Coronary artery (tissue), 2 donors: Measurements from ENCODE around the gene DMRT3.

Source experiments
- DNase-seq: peaks from one replicate; pipeline ENCODE4 v3.0.0-alpha.2; 2017; ENCODE audit warnings: low spot score
- H3K27ac ChIP-seq, 2 donors: fragments of 200-600 bp; sonication (generic); one replicate each; pipeline ENCODE4 v1.5.1; 2016 to 2019
- H3K4me3 ChIP-seq: fragments of 200-600 bp; sonication (generic); 2 replicates; pipeline ENCODE4 v1.5.1; 2016; ENCODE audit warnings: mild to moderate bottlenecking, moderate library complexity
- TF ChIP-seq, protein P1 (sequence below): fragments of 200-600 bp; sonication (generic); IDR thresholded peaks from one replicate; pipeline ENCODE4 v1.5.1; 2019; ENCODE audit warnings: antibody characterized with exemption

DMRT3 gene

DNA sequence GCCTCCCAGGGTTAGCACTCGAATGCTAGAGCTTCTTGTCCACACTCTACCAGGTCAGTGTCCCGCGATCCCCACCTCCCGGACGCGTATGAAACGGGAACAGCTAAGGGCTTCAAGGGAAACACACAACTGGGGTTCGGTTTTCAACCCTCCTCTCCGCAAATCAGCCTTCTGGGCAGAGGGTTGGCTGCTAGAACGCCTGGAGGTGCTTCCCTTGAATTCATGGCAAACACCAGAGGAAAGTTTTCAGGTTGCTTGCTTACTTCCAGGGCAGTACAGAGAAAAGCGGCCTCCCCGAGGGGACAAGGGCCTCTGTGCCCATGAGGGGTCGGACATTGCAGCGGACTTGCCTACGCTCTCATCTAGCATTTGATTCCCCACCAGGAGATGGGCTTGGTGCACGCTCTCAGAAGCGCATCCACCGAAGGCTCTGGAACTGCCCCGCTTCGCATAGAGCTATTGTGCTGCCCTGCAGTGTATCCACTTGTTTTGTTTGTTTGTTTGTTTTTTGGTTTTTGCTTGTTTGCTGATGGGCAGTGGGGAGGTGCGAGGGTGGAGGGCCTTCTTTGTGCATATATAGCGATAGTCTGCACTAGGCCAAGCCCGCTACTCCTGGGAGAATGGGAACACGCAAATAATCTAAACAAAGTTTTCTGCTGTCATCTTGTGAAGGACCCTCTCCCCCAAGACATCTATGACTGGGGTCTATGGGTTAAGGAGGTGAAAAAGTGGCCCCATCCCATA, 1.3 kb upstream of the DMRT3 start:
- Histone ChIP-seq H3K27ac (no peak overlapping the region), H3K4me3 (no peak overlapping the region)
- TF ChIP-seq, protein P1, sequence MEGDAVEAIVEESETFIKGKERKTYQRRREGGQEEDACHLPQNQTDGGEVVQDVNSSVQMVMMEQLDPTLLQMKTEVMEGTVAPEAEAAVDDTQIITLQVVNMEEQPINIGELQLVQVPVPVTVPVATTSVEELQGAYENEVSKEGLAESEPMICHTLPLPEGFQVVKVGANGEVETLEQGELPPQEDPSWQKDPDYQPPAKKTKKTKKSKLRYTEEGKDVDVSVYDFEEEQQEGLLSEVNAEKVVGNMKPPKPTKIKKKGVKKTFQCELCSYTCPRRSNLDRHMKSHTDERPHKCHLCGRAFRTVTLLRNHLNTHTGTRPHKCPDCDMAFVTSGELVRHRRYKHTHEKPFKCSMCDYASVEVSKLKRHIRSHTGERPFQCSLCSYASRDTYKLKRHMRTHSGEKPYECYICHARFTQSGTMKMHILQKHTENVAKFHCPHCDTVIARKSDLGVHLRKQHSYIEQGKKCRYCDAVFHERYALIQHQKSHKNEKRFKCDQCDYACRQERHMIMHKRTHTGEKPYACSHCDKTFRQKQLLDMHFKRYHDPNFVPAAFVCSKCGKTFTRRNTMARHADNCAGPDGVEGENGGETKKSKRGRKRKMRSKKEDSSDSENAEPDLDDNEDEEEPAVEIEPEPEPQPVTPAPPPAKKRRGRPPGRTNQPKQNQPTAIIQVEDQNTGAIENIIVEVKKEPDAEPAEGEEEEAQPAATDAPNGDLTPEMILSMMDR: no peak
- no peak for DNase-seq

DNA sequence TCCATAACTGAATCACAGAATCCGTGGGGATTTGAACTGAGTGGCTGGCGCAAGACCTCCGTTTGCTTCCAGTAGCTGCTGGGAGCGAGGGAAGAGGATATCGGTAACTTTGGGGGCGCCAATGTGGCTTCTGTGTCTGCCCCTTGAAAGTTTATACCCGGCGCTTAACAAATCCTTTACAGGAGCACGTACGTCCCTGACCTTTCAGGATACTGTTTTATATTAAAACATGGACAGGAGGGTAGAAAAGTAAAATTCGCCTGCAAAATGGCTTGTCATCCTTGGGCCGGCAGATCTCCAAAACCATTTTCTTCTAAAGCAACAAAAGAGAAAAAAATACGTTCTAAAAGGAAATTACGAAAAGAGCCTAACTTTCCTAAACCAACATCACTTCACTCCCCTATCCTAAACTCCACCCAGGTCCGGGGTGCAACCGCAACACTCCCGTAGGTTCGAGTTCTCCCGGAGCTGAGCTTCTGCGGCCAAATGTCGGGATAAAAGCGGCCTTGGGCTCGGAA, 656 bp upstream of the DMRT3 start:
- TF ChIP-seq, protein P1: no peak
- H3K27ac ChIP-seq: no peak overlapping the region
- peak overlapping the region; percentile 54 for H3K4me3 ChIP-seq
- no peak for DNase-seq

DNA sequence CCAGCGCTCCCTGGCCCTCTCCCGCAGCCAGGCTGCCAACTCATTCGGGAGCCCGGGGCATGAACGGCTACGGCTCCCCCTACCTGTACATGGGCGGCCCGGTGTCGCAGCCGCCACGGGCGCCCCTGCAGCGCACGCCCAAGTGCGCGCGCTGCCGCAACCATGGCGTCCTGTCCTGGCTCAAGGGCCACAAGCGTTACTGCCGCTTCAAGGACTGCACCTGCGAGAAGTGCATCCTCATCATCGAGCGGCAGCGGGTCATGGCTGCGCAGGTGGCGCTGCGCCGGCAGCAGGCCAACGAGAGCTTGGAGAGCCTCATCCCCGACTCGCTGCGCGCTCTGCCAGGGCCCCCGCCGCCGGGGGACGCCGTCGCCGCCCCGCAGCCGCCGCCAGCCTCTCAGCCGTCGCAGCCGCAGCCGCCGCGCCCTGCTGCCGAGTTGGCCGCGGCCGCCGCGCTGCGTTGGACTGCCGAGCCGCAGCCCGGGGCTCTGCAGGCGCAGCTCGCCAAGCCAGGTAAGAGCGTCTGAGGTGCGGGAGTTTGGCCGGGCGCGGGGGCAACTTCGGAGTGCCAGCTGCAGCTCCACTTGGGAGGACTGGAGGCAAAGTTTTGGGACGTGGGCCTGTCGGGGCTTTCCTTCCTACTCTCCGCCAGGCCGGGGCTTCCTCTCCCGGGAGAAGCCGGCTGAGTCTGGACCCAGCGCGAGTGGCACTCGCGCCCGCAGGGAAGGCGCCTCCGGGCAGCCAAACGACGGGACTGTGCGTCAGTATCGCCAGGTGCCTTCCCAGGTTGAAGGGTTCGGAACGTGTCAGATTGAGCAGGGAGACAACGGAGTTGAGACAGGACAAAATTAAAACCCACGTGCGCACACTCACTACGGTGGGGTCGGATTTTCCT, 735 bp downstream of the DMRT3 start:
- Histone ChIP-seq H3K4me3 (peak overlapping the region; percentile 54), H3K27ac (no peak overlapping the region)
- TF ChIP-seq, protein P1: no peak
- no peak for DNase-seq

DNA sequence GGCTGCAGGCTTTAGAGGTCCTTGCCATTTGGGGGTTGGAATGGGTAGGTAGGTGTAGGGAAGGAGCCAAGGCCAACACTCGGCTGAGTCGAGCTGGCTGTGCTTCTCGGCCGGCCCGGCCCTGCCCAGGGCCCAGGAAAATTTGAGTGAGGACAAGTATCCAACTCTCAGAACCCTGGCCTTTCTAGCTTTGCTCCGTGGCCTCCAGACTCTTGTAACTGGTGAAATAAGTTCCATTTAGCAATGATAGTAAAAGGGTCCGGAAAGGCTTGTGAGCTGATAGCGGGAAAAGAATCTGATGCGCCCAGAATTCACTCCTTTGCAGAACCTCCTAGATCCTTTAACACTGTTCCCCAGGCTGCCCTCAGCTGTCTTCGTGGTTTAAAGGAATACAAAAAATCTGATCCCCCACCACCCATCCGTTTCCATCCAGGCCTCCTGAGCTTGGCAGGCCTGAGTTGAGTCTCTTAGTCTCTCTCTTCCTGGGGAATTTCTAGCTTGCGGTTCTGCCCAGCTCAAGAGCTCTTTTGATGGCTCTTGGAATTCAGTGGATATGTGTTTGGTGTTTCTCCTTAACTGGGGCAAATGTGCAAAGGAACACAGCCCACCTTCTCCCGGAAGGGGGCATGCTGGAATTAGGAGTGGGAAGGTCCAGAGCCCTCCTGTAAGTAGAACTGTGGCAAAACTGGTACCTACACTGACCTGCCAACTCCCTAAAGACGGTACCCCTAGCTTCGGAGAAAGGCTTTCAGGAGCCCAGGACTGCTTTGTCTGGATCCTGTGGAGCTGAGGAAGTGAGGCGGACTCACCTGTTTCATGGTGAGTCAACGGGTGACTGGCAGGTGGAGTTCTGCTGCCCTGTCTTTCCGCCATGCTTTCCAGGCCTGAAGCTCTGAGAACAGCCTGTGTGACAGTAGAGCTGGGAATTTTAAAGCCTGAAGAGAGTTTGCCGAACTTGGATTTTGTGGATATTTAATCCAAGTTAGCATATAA, 1.7 kb downstream of the DMRT3 start:
- Histone ChIP-seq H3K27ac (no peak overlapping the region), H3K4me3 (no peak overlapping the region)
- no peak for DNase-seq
- TF ChIP-seq, protein P1: no peak

DNA sequence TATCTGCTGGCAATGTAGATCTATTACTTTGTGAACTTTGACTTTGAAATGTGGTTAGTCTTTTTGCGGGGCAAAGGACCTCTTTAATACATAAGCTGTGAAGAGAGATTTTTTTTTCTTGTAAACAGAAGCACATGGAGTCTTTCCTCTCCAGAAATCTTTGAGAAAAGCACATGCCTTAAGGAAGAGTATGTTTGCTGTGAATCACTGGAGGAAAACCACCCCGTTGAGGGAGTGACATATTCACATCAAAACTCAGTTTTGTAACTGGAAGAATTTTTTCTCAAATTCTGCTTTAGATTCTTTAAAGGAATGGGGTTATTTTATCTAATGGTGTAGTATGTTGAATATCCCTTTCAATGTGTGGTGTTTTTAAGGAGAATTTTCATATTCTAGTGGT, 3.5 kb downstream of the DMRT3 start:
- Histone ChIP-seq H3K27ac (no peak overlapping the region), H3K4me3 (no peak overlapping the region)
- DNase-seq: no peak

DNA sequence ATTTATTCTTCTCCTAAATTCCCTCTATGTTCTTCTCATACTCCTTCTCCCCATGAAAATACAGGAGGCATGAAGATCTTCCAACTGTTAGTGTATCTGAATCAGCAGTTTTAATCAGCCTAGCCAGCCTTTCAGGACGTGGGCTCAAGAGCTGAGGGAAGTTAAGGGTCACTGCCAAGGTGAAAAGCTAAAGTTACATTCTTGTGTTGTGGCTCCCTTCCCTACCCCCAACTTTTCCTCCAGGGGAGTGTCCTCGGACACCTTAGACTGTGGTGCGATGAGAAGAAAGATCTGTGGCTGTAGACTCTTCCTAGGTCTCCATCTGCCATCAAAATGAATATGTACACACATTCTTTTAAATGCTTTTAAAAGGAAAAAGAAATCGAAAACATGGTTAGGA, 4.2 kb downstream of the DMRT3 start:
- Histone ChIP-seq H3K4me3 (no peak overlapping the region), H3K27ac (no peak overlapping the region)
- TF ChIP-seq, protein P1: no peak
- no peak for DNase-seq

More for the DNA sequence above, 3.5 kb downstream of the DMRT3 start:
- TF ChIP-seq, protein P1: no peak
